ENCODE measurements around the gene ARHGAP8. TPM values are rescaled to one million over a fixed set of nuclear protein-coding genes. Genes with fewer than 3 reads are reported as not detected.
"Not testable (repeated sequence)": the region's sequence is repeated elsewhere in the genome, so short reads cannot be mapped to it uniquely, and the experiment has no call there.

ARHGAP8 gene
- total RNA-seq, 1 experiment from 2014 or later = not detected

DNA sequence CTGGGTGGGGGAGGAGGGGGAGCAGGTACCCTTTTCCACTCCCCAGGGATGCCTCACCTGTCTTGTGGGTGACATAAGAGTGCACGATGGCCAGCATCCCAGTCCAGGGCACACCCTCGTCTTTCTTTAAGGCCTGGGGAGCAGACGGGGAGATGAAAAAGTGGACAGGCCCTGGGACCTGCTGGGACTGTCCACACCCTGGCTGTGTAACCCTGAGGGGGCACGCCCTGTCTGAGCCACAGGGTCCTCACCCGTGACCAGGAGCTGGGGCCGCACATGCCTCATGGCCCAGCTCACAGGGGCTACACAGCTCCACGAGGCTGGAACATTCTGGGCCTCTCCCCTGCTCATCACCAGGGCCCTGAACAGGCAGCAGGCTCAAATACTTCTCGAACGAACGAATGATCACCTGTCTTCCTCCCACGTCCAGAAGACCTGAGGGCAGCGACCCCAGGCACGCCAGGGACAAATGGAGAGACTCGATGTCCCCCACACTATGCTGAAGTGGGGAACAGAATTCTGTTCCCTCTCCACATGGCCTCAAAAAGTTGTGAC, 133.5 kb downstream of the ARHGAP8 start:
- no peak for DNase-seq (ENCODE audit: low read depth)

DNA sequence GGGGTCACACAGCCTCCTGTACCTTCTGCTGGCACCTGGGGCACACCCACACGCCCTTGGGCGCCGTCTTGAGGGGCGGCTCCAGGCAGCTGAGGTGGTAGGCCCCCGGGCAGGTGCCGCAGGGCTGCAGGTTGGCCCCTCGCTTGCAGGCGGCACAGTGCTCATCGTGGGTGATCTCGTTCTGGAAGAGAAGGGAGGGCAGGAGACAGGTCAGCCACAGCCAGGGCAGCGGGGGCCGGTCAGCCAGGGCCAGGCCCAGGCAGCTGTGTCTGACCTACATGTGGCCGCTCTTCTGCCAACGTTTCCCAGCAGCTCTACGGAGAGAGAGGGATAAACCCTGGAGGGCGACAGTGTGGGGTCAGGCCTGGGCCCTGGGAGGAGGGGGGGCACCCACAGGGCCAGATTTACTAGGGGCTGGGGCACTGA, 135.6 kb downstream of the ARHGAP8 start:
- DNase-seq (ENCODE audit: low read depth) = no peak

DNA sequence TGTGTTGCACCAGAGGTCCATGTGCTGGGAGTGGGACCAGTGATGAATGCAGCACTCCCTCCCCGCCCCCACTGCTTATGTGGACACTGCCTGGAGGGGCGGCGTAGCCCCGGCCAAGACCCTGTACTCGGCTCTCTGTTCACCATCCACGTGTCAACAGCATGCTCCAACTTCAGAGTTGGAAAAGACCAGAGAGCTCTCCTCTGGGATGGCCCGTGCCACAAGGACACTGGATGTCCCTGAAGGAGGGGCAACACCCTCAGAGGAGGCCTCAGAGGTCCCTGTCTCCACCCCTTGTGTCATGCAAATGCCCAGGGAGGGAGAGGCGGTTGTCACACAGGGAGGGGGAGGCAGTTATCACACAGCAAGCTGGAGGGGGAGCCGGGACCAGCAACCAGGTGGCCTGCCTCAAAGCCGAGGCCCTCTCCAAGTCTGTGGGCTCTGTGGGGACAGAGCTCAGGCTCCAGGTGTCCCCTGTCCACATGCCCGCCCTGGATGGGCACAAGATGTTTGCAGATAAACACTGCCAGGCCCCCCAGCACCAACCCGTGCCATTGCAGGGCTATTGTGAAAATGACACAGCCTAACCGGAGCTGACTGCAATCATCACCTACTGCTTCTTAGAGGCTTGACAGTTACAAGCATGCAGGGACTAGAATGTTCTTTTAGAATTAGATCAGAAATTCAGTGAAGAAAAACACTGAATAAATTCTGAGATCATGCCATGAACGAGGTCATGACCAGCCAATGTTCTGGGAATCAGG, 136.3 kb downstream of the ARHGAP8 start:
- no peak for DNase-seq (ENCODE audit: low read depth)

DNA sequence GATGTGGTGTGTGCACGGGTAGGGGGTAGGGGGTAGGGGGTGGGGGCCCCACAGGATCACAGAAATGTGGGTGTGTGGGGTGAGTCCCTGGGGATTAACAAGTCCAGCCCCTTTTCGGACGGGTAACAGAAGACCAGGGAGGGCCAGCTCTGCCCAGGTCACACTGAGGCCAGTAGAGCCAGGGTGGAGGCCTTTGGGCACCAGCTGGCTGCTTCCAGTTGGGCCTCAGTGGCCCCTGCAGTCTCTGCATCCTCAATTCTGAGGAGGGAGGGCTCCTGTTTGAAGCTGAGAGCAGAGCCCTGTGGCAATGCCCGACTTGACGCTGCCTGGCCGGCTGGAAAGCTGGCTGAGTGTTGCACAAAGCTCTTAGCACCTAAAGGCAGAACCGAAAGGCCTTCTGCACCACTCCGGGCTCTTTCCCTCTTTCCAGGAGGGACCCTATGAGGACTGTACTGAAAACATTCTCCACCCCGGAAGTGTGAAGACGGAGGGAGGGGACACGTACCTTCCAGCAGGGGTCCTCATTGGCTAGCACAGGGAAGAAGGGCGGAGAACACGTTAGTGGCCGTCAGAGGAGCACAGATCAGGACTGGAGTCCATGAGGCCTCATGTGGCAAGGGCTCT, 137.0 kb downstream of the ARHGAP8 start:
- no peak for DNase-seq (ENCODE audit: low read depth)

DNA sequence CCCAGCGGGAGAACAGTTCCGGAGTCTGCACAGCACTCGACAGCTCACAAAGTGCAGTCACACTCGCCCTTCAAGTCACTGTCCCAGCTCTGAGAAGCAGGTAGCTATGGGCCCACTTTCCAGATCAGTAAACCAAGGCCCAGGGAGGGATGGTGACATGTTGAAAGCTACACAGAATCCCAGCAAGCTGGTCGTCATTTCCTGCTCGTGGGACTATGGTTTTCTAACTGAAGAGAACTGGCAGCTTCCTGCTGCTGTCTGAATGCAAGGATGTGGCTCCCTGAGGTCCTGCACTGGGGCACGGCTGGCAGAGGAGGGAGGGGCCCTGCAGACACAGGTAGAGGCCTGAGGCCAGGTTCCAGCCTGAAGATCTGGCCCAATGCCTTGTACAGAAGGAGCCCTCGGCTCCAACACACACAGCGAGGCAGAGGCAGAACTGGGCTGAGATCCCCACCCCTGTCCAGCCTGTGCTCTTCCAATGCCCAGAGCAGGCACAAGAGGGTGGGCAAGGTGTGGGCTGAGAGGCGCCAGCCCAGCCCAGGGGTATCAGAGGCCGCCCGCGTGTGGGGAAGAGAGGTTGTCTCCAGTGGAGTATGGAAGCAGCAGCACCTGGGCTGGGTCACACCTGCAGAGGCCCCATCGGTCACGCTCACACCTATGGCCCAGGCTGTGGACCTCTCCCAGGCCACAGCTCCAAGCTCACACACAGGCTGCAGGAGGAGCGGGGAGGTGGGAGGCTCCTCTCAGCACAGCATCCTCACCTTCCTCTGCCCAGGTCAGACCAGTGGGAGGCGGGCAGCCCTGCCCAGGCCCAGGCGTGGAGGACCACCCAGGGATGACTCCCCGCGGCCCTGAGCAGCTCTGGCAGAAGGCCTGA, 138.3 kb downstream of the ARHGAP8 start:
- DNase-seq (ENCODE audit: low read depth) = no peak

DNA sequence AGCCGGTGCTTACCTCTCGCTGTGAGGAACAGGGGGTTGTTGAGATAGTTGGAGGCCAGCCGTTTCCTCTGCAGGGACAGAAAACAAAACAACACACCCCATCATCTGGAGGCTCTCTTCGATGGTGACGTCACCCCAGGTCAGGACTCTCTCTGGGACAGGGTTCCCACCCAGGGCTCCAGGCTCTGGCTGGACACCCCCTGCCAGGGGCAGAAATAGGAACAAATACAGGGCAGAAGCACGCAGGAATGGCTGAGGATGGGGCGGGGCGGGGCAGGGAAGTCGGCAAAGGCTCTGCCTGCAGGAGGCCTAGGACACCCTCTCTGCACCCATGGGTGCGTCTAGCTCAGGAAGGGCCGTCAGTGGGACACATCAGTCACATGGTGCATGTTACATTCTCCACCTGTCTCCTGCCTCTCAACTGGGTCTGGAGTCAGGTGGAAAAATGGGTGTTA, 138.9 kb downstream of the ARHGAP8 start:
- no peak for DNase-seq (ENCODE audit: low read depth)

DNA sequence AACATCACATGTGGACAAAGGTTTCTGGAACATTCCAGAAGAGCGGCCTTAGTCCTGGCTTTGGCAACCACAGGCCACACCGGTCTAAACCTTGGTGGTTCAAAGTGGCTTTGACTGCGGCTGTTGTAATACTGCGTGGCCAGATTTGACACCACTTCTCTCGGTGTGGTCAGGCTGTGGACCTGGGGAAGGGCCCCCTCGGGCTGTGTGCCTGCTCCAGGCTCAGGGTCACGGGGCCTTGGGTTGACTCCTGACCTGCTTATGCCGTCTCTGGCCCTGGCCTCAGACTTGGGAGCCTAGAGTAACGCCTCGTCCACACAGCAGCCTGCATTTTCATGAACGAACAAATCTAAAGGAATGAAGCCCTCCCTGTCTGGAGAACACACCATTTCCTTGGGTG, 139.4 kb downstream of the ARHGAP8 start:
- DNase-seq (ENCODE audit: low read depth) = no peak

DNA sequence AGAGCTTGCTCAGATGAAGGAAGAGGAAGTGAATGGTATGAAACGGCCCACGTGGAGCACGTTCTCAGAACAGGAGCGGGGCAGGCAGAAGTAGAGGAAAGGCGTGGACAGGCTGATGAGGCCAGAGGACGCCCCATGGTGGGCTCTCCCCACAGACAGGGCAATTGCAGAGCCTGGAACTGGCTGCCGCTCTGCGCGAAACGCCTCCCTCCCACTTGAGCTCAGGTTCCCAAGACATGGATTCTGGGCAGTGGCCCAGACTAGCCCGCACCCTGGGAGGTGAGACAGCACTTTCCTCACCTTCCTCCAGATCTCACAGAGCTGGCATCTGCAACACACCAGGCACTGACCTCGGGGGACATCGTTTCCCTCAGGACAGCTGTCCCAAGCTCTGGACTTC, 139.9 kb downstream of the ARHGAP8 start:
- no peak for DNase-seq (ENCODE audit: low read depth)

DNA sequence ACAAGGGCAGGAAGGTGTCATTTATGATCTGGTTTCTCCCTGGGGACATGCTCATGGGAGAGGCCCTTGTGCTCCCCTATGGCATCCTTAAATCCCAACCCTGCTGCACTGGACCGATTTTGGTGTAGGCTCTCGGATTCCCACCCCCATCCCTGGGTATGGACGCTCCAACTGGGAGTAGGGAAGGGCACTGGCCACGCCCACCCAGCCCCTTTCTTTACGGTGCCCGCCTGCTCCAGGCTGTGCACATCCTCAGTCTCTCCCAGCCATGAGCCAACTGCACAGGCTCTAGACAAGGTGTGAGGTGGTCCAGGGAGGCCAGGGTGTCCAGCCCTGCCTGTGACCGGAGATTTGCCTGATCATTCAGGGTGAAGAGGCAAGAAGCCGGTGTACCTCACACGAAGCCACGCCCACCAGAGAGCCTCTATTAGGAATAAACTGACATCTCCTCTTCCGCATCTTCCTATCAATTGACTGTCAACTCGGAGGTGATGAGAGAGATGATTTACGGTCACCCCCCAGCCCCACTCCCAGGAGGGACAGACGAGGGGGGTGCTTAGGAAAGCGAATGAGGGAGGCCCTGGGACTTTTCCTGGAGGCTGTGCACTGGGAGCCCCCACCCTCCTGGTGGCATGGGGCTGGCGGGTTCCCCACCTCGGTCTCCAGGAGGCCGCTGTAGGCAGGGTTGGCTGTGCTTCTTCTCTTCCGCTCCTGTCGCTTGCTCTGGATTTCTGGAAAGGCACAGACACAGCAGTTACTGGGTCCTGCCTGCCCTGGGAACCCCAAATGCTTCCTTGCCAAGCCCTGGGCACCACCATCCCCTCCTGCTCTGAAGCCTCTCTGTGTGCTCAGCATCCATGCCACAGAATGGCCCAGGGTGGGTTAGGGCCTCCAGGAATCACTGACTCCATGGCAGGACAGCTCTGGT, 140.7 kb downstream of the ARHGAP8 start:
- no peak for DNase-seq (ENCODE audit: low read depth)

DNA sequence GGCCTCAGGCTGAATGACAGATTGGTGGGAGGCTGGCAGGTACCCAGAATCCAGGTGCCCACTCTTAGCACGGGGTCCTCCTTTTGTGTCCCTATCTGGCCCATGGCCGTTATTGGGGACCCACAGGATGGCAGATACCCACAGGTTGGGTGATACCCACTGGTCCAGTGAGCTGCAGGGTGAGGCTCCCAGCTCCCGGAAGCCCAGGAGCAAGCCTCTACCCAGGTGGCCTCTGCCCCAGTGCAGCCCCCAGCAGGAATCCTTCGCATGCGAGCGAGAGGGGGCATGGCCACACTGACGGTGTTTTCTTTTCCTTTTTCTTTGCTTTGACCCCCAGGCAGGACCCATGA, 141.3 kb downstream of the ARHGAP8 start:
- no peak for DNase-seq (ENCODE audit: low read depth)

DNA sequence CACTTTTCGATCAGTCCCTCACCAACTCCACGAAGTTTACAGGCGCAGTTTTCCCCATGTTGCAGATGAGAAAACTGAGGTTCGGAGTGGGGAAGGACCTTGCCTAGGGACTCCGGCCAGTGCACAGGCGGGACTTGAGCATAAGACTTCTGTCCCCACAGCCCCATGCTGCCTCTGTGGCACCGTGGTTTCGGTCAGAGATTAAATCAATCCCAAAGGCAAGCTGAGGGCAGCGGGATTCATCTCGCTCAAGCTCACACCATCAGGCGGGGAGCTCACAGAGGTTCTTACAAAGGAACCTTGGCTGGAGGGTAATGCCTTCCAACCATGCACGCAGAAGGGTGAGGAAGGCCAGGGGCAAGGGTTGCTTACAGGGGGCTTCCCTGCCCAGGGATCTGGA, 141.9 kb downstream of the ARHGAP8 start:
- no peak for DNase-seq (ENCODE audit: low read depth)

DNA sequence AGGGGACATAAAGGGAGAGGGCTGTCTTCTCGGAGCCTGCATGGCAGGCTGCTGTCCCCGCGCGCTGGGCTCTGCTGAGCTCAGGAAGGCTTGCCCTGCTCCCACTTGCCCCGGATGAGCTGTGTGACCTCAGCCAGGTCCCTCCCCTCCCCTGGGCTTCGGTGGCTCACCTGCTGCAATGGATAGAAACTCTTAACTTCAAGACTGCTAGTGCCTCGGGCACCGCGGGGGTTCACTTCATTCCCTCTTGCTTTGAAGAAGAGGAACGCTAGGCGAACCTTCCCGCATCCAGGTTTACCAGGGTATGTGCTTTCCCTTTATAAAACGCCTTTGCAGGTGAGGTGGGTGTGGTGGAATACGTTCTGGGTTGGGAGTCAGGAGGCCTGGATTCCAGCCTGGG, 142.4 kb downstream of the ARHGAP8 start:
- DNase-seq (ENCODE audit: low read depth) = no peak

DNA sequence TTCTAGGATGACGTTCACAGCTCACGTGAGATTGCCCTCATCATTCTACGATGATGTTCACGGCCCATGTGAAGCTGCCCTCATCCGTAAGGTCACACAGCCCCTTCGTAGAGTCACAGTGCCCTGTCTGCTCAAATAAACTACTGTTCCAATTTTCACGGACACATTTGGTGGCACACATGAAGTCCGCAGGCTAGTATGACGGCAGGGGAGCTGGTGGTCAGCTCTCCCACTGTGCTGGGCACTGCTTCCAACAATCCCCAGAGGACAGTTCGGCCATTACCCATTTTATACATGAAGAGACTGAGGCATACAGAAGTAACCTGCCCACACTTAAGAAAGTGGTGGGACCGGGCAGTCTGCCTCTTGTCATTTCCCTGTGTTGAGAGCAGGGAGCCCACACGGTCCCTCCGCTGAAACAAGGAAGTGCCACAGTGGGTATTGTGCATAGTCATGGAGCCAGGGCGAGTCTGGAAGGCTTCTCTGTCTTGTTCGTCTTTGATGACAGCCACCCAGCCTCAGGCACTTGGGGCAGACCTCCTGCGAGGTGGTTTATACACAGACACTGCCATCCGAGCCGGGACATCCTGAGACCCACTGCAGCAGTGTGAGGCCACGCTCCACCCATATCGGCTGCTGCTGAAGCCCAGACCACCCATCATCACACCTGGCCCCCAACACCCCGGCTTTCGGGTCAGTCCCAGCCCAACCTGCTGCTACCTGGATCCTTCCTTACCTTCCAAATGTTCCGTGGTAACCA, 143.1 kb downstream of the ARHGAP8 start:
- DNase-seq (ENCODE audit: low read depth) = no peak

DNA sequence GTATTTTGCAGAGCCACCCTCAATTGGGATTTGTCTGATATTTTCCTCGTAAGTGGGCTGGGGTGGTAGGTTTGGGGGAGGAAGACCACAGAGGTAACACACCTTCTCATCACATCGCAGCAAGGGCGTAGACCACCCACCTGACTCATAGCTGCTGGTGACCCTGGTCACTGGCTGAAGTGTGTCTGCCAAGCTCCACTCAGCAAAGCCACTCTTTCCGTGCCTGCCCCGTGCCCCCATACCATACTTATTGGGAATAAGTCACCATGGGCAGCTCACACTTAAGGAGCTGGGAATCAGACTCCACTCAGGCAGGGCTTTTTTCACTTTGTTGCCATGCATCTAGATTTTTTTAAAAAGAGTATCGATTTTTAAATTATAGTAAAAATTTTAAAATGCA, 145.9 kb downstream of the ARHGAP8 start:
- no peak for DNase-seq (ENCODE audit: low read depth)

DNA sequence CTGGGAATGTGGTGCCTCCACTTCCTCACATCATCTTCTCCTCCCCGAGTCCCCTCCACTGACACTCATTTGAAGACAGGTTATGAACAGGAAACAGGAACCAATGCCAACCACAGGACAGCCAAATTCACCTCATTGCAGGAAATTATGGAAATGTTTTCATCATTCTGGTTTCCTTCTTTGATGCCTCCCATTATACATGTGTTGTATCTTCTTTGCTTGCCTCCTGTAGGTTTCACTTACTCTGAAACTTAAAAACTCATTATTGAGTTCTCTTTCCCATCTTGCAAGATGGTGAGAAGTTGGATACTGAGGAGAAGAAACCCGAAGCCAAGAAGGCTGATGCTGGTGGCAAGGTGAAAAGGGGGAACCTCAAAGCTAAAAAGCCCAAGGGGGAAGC, 148.9 kb downstream of the ARHGAP8 start:
- no peak for DNase-seq (ENCODE audit: low read depth)

DNA sequence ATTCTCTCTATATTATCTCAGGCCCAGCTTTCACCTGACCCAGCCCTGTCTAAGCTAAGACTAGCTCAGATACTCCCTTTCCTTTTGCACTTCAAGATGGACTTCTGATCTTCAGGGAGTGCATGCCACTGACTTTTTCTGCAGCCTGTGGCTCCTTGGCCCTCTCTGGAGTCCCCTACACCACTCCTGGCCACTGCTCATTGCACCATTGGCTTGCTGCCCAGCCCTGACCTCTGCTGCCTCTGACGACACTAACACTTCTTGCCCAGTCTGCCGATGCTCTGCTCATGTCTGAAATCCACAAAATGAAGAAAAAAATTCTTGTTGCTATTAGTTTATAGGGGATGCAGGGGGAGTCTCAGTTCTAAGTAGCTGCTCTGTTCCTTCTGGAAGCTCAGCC, 150.8 kb downstream of the ARHGAP8 start:
- DNase-seq (ENCODE audit: low read depth) = not testable (repeated sequence)

DNA sequence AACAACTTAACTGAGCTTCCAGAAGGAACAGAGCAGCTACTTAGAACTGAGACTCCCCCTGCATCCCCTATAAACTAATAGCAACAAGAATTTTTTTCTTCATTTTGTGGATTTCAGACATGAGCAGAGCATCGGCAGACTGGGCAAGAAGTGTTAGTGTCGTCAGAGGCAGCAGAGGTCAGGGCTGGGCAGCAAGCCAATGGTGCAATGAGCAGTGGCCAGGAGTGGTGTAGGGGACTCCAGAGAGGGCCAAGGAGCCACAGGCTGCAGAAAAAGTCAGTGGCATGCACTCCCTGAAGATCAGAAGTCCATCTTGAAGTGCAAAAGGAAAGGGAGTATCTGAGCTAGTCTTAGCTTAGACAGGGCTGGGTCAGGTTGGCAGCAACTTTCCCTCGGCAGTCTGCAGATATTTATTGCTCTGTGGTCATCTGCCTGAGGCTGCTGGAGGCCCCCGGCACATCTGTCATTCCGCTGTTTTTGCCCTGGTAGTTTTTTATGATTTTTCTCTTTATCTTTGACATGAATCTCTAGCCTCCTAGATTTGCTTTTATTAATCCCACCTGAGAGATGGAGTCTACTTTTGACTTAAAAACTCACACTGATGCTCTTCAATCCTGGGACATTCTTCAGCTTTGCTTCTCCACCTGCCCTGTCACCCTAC, 152.2 kb downstream of the ARHGAP8 start:
- not testable (repeated sequence) for DNase-seq (ENCODE audit: low read depth)

DNA sequence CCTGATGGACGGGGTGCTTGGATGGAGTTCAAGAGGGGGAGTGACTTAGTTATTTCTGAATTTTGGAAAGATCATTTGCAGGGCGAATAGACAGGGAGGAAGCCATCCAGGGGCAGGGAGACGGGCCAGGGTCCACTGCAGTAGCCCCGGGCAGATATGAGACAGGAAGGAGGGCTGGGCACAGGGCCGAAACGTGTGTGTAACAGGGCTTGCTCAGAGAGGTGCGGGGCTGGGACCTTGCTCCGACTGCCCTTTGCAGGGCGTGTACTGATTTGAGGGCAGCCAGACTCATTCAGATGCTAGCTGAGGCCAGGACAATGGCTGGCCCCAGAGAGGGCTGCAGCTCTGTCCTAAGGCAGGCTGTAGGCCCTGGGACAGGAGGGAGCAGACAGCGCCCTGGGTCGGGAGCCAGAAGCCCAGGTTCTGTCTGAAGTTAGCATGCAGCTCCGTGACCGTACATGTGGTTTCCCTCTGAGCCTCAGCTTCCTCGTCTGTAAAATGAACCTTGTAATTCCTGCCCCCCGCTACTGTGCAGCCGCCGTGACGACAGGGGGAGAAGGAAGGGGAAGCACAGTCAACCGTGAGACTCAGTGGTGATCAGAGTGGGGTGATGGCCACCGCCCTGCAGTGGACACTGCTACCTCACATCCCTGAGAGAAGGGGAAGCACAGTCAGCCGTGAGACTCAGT, 154.0 kb downstream of the ARHGAP8 start:
- no peak for DNase-seq (ENCODE audit: low read depth)

DNA sequence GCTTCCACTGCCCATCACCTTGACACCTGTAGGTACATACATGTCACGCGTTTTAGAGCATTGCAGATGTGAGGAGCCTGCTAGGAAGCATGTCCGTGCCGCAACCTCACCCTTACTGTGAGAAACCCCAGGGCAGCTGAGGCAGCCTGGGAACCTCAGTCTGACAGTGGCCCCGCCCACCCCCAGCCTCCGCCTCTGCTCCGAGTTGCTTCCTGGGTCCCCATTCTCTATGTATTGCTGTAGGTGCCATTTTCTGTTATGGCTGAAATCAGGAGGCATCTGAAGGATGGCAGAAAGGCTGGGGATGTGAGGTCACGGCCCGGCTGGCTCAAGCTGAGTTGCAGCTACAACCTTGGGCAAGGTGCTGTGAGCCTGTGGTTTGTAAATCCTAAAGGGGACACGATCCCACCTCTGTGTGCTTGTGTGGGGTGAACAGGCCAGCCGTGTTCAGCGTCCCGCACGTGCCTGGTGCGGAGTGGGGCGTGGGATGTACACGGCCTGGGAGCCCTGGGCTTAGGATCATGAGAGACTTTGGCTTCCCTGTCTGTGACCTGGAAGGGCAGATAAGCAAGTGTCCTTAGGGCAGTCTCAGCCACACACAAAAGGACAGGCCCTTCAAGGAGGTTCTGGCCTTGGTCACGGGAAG, 154.7 kb downstream of the ARHGAP8 start:
- no peak for DNase-seq (ENCODE audit: low read depth)
